BJ (cell line): ENCODE measurements around the gene PRR23E. TPM values are rescaled to one million over a fixed set of nuclear protein-coding genes. Genes with fewer than 3 reads are reported as not detected.

Experiments
- CTCF ChIA-PET: fragments of 350-600 bp; formaldehyde crosslinking; extraction: SDS; loops from one replicate; lab custom pipeline; 2021; ENCODE audit warnings: antibody characterized with exemption, inconsistent platforms; lab: Yijun Ruan, JAX
- POLR2A ChIA-PET: fragments of 300-600 bp; sonication (Branson Sonifier 250); formaldehyde crosslinking; extraction: SDS; loops from one replicate; lab custom pipeline; 2021; ENCODE audit warnings: antibody characterized with exemption; lab: Charles Lee
- DNase-seq: peaks from one replicate; pipeline ENCODE4 v3.0.0-alpha.2; 2011; ENCODE audit warnings: low read depth
- H3K27me3 ChIP-seq: 2 replicates; pipeline ENCODE4 v1.6.0; 2011; ENCODE audit warnings: low read length; ENCODE audit not compliant: control insufficient read depth, insufficient read depth
- H3K36me3 ChIP-seq: 2 replicates; pipeline ENCODE4 v1.5.1; 2011; ENCODE audit warnings: low read length; ENCODE audit not compliant: control insufficient read depth, insufficient read depth
- H3K4me3 ChIP-seq: 2 replicates; pipeline ENCODE4 v1.5.1; 2011; ENCODE audit warnings: low read depth, mild to moderate bottlenecking, control low read depth, low read length
- polyA plus RNA-seq: library from polyadenylated mRNA; depleted of rRNA; stranded (reverse); fragments of >200 nt; gene quantifications from 2 replicates; pipeline ENCODE4 v1.2.3, GENCODE V29; 2011
- TF ChIP-seq, protein P1 (sequence below): IDR thresholded peaks from 2 replicates; pipeline ENCODE4 v1.5.1; 2011; ENCODE audit warnings: low read depth, mild to moderate bottlenecking, control low read depth, inconsistent platforms, low read length, moderate library complexity; ENCODE audit not compliant: insufficient read depth

The PRR23E gene
- polyA plus RNA-seq, 1 experiment, result not detected

- ChIA-PET CTCF (interaction anchor here (0.6 kb wide), 1 partner anchor 233 kb away, joined by 3 read pairs; no protein-coding TSS in a partner anchor), POLR2A (no interaction called here)
Measured at GRCh38 chr3:127193775-127194174, 844 bp downstream of the PRR23E start.

GRCh38 chr3:127194601-127195187 is 1.8 kb downstream of the PRR23E start:
- H3K27me3 ChIP-seq, result peaks cover 2% of the 10 kb centered on the region
- TF ChIP-seq, protein P1, sequence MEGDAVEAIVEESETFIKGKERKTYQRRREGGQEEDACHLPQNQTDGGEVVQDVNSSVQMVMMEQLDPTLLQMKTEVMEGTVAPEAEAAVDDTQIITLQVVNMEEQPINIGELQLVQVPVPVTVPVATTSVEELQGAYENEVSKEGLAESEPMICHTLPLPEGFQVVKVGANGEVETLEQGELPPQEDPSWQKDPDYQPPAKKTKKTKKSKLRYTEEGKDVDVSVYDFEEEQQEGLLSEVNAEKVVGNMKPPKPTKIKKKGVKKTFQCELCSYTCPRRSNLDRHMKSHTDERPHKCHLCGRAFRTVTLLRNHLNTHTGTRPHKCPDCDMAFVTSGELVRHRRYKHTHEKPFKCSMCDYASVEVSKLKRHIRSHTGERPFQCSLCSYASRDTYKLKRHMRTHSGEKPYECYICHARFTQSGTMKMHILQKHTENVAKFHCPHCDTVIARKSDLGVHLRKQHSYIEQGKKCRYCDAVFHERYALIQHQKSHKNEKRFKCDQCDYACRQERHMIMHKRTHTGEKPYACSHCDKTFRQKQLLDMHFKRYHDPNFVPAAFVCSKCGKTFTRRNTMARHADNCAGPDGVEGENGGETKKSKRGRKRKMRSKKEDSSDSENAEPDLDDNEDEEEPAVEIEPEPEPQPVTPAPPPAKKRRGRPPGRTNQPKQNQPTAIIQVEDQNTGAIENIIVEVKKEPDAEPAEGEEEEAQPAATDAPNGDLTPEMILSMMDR, result no peak
- POLR2A ChIA-PET, result no interaction called here
- DNase-seq, result no peak
- no peak overlapping the region for H3K4me3 ChIP-seq
- no peaks in the 10 kb centered on the region for H3K36me3 ChIP-seq
- CTCF ChIA-PET, result interaction anchor here (0.6 kb wide), 1 partner anchor 349 kb away, joined by 4 read pairs; no protein-coding TSS in a partner anchor

More at GRCh38 chr3:127193775-127194174, 844 bp downstream of the PRR23E start:
- no peak overlapping the region for H3K4me3 ChIP-seq
- peaks cover 2% of the 10 kb centered on the region for H3K27me3 ChIP-seq
- DNase-seq, result no peak
- TF ChIP-seq, protein P1, result no peak
- no peaks in the 10 kb centered on the region for H3K36me3 ChIP-seq

GRCh38 chr3:127195417-127195816 is 2.5 kb downstream of the PRR23E start:
- Histone ChIP-seq H3K27me3 (peaks cover 2% of the 10 kb centered on the region), H3K4me3 (no peak overlapping the region), H3K36me3 (no peaks in the 10 kb centered on the region)
- CTCF ChIA-PET, result no interaction called here
- TF ChIP-seq, protein P1, result no peak
- no peak for DNase-seq
- POLR2A ChIA-PET, result no interaction called here

DNA sequence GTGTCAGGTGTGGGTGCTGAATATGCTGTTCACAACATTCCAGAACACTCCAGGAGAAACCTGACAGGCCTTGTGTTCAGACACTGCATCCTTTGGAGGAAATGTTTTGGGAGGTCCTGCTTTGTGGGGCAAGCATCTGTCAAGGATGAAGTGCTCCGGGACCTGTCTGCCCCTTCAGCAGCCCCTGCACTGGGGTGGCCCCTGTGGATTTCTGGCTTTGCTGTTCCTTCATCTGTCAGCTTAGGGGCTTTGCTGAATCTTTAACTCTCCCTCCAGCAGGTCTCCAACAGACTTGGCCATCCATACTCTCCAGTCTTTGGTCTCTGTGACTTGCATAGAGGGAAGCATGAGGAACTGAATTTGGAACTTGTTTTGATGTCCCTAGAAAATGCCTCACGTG is 3.1 kb downstream of the PRR23E start:
- TF ChIP-seq, protein P1, result no peak
- CTCF ChIA-PET, result no interaction called here
- DNase-seq, result no peak
- Histone ChIP-seq H3K27me3 (peaks cover 3% of the 10 kb centered on the region), H3K4me3 (no peak overlapping the region), H3K36me3 (no peaks in the 10 kb centered on the region)
- POLR2A ChIA-PET, result no interaction called here

GRCh38 chr3:127196466-127197299 is 3.8 kb downstream of the PRR23E start:
- CTCF ChIA-PET, result no interaction called here
- DNase-seq, result no peak
- H3K36me3 ChIP-seq, result no peaks in the 10 kb centered on the region
- H3K27me3 ChIP-seq, result peaks cover 3% of the 10 kb centered on the region
- POLR2A ChIA-PET, result no interaction called here
- TF ChIP-seq, protein P1, result no peak
- H3K4me3 ChIP-seq, result no peak overlapping the region
